Liver (tissue), 9 donors: ENCODE results near the gene TMPRSS11D. TPM values are rescaled to one million over a fixed set of nuclear protein-coding genes. Genes with fewer than 3 reads are reported as not detected.

ENCODE experiments used
- DNase-seq: peaks from one replicate; pipeline ENCODE4 v3.0.0-alpha.2; 2017; ENCODE audit warnings: low spot score
- H3K27ac ChIP-seq, 2 donors: one replicate each; pipeline ENCODE4 v1.7.0; 2013; ENCODE audit warnings: inconsistent platforms in 2 of 2, low read length in 2 of 2, control low read depth in 1 of 2, low read depth in 1 of 2, mild to moderate bottlenecking in 1 of 2
- H3K27me3 ChIP-seq, 4 donors: one replicate each; pipeline versions ENCODE4 v1.6.1 to v1.7.0; 2013; ENCODE audit warnings: low read length in 3 of 4, inconsistent platforms in 1 of 4, mild to moderate bottlenecking in 1 of 4, moderate library complexity in 1 of 4; ENCODE audit not compliant: control insufficient read depth in 4 of 4, insufficient read depth in 4 of 4
- H3K36me3 ChIP-seq, 4 donors: one replicate each; pipeline versions ENCODE4 v1.6.1 to v1.7.0; 2013; ENCODE audit warnings: low read length in 3 of 4, mild to moderate bottlenecking in 3 of 4, low read depth in 1 of 4, moderate library complexity in 1 of 4; ENCODE audit not compliant: control insufficient read depth in 4 of 4, insufficient read depth in 3 of 4
- H3K4me1 ChIP-seq, 4 donors: one replicate each; pipeline versions ENCODE4 v1.6.1 to v1.7.0; 2013; ENCODE audit warnings: low read length in 3 of 4, mild to moderate bottlenecking in 3 of 4, moderate library complexity in 1 of 4; ENCODE audit not compliant: control insufficient read depth in 4 of 4, insufficient read depth in 4 of 4
- H3K4me3 ChIP-seq, 3 donors: one replicate each; pipeline versions ENCODE4 v1.6.1 to v1.7.0; 2013; ENCODE audit warnings: low read length in 3 of 3, control low read depth in 1 of 3, low read depth in 1 of 3, mild to moderate bottlenecking in 1 of 3
- H3K9ac ChIP-seq, 2 donors: one replicate each; pipeline ENCODE4 v1.7.0; 2013; ENCODE audit warnings: low read length in 2 of 2, mild to moderate bottlenecking in 2 of 2, moderate library complexity in 2 of 2, control low read depth in 1 of 2, low read depth in 1 of 2
- H3K9me3 ChIP-seq, 4 donors: one replicate each; pipeline versions ENCODE4 v1.6.1 to v1.7.0; 2013; ENCODE audit warnings: low read length in 3 of 4; ENCODE audit not compliant: control insufficient read depth in 4 of 4
- EGR1 ChIP-seq, 2 donors: IDR thresholded peaks; 2 replicates each; pipeline ENCODE4 v1.6.1; 2016 to 2018; ENCODE audit warnings: antibody characterized with exemption in 2 of 2, low read depth in 2 of 2
- FOXA1 ChIP-seq: IDR thresholded peaks from 2 replicates; pipeline ENCODE4 v1.6.1; 2016; ENCODE audit warnings: antibody characterized with exemption
- HNF4A ChIP-seq, 2 donors: conservative IDR thresholded peaks; 2 replicates each; pipeline ENCODE4 v1.6.1; 2016; ENCODE audit warnings: antibody characterized with exemption in 2 of 2, mild to moderate bottlenecking in 2 of 2
- HNF4G ChIP-seq: IDR thresholded peaks from 2 replicates; pipeline ENCODE4 v1.6.1; 2016; ENCODE audit warnings: antibody characterized with exemption
- JUND ChIP-seq, 2 donors: IDR thresholded peaks; 2 replicates each; pipeline ENCODE4 v1.6.1; 2016; ENCODE audit warnings: antibody characterized with exemption in 2 of 2
- NR2F2 ChIP-seq: IDR thresholded peaks from 2 replicates; pipeline ENCODE4 v1.6.1; 2016; ENCODE audit warnings: antibody characterized with exemption
- RXRA ChIP-seq, 2 donors: IDR thresholded peaks; 2 replicates each; pipeline ENCODE4 v1.6.1; 2017 to 2018; ENCODE audit warnings: antibody characterized with exemption in 2 of 2, mild to moderate bottlenecking in 1 of 2
- SP1 ChIP-seq: IDR thresholded peaks from 2 replicates; pipeline ENCODE4 v1.6.1; 2018; ENCODE audit warnings: antibody characterized with exemption, mild to moderate bottlenecking
- TAF1 ChIP-seq: conservative IDR thresholded peaks from 2 replicates; pipeline ENCODE4 v1.6.1; 2016; ENCODE audit warnings: antibody characterized with exemption, mild to moderate bottlenecking
- YY1 ChIP-seq: IDR thresholded peaks from 2 replicates; pipeline ENCODE4 v1.6.1; 2016; ENCODE audit warnings: antibody characterized with exemption, mild to moderate bottlenecking
- WGBS: extraction: QIAGEN DNeasy Blood & Tissue Kit; methylation state at CpG from one replicate; pipeline ENCODE4 v1.1.7; 2013; 5-methylcytosine and 5-hydroxymethylcytosine counted together
- polyA plus RNA-seq, 2 donors: library from polyadenylated mRNA; stranded (reverse) in 1 of 2; unstranded in 1 of 2; fragments of 200-250 nt in 1 of 2; fragments of >200 nt in 1 of 2; fragmentation: Nextera tagmentation in 1 of 2; extraction: Ambion mirVana in 1 of 2; gene quantifications; one replicate each; pipeline versions ENCODE4 v1.2.1 to v1.2.3, GENCODE V29; 2013 to 2015
- total RNA-seq, 2 donors: library from RNA; depleted of rRNA; stranded (reverse); fragments of >200 nt; gene quantifications; one replicate each; pipeline ENCODE4 v1.2.3, GENCODE V29; 2014
- TF ChIP-seq, protein P1 (sequence below): IDR thresholded peaks from 2 replicates; pipeline ENCODE4 v1.6.1; 2016; ENCODE audit warnings: antibody characterized with exemption
- TF ChIP-seq, protein P2 (sequence below): IDR thresholded peaks from 2 replicates; pipeline ENCODE4 v1.6.1; 2016; ENCODE audit warnings: antibody characterized with exemption
- TF ChIP-seq, protein P3 (sequence below): fragments of 150-350 bp; IDR thresholded peaks from 2 replicates; pipeline ENCODE4 v1.5.1; 2017; ENCODE audit warnings: improper control_type of control experiment, low read depth, low read length; ENCODE audit not compliant: missing input control
- TF ChIP-seq, protein P4 (sequence below): IDR thresholded peaks from 2 replicates; pipeline ENCODE4 v1.6.1; 2016; ENCODE audit warnings: antibody characterized with exemption, mild to moderate bottlenecking
- TF ChIP-seq, protein P5 (sequence below): IDR thresholded peaks from 2 replicates; pipeline ENCODE4 v1.6.1; 2016; ENCODE audit warnings: antibody characterized with exemption
- donor health status: healthy.
- donor health status: healthy.
- donor health status: healthy.
- donor health status: healthy.
- donor health status: healthy.

The TMPRSS11D gene
- total and polyA plus RNA-seq, 4 donors = 0.03 TPM; not detected in 3

DNA sequence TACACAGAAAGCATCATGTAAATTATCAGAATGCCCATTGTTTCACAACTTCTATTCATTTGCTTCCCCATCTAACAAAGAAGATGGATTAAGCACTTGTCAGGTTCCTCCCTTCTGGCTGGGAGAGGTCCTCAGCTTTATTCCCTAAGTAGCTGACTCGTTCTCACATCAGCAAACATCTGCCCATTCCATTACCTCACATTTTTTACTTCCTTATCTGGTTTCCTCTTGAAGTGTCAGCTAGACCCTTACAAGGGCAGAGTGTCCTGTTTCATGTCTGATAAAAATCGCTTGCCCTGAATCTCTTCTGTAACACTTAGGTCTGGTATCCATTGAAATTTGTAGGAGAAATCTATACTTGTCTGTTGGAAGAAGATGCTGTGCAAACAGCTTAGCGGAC is 44.7 kb upstream of the TMPRSS11D start (continued):
- TF ChIP-seq, protein P1, sequence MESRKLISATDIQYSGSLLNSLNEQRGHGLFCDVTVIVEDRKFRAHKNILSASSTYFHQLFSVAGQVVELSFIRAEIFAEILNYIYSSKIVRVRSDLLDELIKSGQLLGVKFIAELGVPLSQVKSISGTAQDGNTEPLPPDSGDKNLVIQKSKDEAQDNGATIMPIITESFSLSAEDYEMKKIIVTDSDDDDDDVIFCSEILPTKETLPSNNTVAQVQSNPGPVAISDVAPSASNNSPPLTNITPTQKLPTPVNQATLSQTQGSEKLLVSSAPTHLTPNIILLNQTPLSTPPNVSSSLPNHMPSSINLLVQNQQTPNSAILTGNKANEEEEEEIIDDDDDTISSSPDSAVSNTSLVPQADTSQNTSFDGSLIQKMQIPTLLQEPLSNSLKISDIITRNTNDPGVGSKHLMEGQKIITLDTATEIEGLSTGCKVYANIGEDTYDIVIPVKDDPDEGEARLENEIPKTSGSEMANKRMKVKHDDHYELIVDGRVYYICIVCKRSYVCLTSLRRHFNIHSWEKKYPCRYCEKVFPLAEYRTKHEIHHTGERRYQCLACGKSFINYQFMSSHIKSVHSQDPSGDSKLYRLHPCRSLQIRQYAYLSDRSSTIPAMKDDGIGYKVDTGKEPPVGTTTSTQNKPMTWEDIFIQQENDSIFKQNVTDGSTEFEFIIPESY = no peak

DNA sequence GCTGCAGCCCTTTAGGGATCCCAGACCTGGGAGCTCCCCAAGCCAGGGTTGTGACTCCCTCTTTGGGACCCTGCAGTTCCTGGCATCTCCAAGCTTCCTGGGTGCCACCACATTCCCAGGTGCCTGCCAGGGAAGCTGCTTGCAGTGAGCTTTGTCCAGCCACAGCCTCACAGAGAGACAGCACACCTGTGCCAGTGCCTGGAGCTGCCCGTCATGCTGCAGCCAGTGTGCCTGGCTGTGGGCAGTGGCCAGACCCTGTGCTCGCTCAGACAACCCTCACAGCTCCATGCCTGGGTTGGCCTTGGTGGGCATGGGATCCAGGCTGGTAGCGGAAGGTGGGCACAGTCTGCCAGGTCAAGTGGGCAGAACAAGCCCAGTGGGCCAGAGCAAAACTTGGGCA is 43.4 kb upstream of the TMPRSS11D start:
- no peaks in the 10 kb centered on the region for H3K36me3 ChIP-seq
- WGBS = 90% methylated on average over 3 of the region's 3 CpGs
- no peak overlapping the region for H3K9ac ChIP-seq
- peaks cover 0 to 2% (median 1%) of the 10 kb centered on the region in 4 donors for H3K9me3 ChIP-seq
- no peak for DNase-seq
- no peak overlapping the region for H3K27ac ChIP-seq
- no peaks in the 10 kb centered on the region for H3K4me1 ChIP-seq
- no peaks in the 10 kb centered on the region for H3K27me3 ChIP-seq
- no peak overlapping the region for H3K4me3 ChIP-seq
- TF ChIP-seq EGR1 (IDR thresholded peaks at IDR 0.05; ENCODE audit: low read depth in 2 of 2) (no peak), NR2F2 (no peak), JUND (IDR thresholded peaks at IDR 0.05) (no peak), YY1 (no peak), HNF4G (no peak), TAF1 (no peak), HNF4A (conservative IDR thresholded peaks at IDR 0.05) (no peak), FOXA1 (no peak), RXRA (IDR thresholded peaks at IDR 0.05) (no peak), SP1 (no peak)
- TF ChIP-seq, protein P2, sequence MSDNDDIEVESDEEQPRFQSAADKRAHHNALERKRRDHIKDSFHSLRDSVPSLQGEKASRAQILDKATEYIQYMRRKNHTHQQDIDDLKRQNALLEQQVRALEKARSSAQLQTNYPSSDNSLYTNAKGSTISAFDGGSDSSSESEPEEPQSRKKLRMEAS = no peak
- TF ChIP-seq, protein P3, sequence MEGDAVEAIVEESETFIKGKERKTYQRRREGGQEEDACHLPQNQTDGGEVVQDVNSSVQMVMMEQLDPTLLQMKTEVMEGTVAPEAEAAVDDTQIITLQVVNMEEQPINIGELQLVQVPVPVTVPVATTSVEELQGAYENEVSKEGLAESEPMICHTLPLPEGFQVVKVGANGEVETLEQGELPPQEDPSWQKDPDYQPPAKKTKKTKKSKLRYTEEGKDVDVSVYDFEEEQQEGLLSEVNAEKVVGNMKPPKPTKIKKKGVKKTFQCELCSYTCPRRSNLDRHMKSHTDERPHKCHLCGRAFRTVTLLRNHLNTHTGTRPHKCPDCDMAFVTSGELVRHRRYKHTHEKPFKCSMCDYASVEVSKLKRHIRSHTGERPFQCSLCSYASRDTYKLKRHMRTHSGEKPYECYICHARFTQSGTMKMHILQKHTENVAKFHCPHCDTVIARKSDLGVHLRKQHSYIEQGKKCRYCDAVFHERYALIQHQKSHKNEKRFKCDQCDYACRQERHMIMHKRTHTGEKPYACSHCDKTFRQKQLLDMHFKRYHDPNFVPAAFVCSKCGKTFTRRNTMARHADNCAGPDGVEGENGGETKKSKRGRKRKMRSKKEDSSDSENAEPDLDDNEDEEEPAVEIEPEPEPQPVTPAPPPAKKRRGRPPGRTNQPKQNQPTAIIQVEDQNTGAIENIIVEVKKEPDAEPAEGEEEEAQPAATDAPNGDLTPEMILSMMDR = no peak
- TF ChIP-seq, protein P4, sequence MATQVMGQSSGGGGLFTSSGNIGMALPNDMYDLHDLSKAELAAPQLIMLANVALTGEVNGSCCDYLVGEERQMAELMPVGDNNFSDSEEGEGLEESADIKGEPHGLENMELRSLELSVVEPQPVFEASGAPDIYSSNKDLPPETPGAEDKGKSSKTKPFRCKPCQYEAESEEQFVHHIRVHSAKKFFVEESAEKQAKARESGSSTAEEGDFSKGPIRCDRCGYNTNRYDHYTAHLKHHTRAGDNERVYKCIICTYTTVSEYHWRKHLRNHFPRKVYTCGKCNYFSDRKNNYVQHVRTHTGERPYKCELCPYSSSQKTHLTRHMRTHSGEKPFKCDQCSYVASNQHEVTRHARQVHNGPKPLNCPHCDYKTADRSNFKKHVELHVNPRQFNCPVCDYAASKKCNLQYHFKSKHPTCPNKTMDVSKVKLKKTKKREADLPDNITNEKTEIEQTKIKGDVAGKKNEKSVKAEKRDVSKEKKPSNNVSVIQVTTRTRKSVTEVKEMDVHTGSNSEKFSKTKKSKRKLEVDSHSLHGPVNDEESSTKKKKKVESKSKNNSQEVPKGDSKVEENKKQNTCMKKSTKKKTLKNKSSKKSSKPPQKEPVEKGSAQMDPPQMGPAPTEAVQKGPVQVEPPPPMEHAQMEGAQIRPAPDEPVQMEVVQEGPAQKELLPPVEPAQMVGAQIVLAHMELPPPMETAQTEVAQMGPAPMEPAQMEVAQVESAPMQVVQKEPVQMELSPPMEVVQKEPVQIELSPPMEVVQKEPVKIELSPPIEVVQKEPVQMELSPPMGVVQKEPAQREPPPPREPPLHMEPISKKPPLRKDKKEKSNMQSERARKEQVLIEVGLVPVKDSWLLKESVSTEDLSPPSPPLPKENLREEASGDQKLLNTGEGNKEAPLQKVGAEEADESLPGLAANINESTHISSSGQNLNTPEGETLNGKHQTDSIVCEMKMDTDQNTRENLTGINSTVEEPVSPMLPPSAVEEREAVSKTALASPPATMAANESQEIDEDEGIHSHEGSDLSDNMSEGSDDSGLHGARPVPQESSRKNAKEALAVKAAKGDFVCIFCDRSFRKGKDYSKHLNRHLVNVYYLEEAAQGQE = no peak
- TF ChIP-seq, protein P5, sequence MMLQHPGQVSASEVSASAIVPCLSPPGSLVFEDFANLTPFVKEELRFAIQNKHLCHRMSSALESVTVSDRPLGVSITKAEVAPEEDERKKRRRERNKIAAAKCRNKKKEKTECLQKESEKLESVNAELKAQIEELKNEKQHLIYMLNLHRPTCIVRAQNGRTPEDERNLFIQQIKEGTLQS = no peak
- TF ChIP-seq, protein P1 = no peak
